HCT116 (cell line): ENCODE measurements around the gene KRTAP2-2. TPM values are rescaled to one million over a fixed set of nuclear protein-coding genes. Genes with fewer than 3 reads are reported as not detected.

Source experiments
- ATAC-seq: fragments of 200-7000 bp; cut with Tn5 transposase; 2 replicates; pipeline ENCODE4 v1.9.1; 2020; ENCODE audit warnings: mild to moderate bottlenecking, moderate library complexity
- BruUV-seq: library from RNA; stranded (reverse); fragments of 400-500 nt; replicated peaks from 2 replicates; lab custom pipeline; 2021; lab: Mats Ljungman, UMichigan
- CTCF ChIA-PET: fragments of 300-600 bp; sonication (Branson Sonifier 250); formaldehyde crosslinking; loops from one replicate; lab custom pipeline; 2021; ENCODE audit warnings: antibody characterized with exemption; lab: Charles Lee
- POLR2A ChIA-PET: fragments of 300-600, 350-600 bp; sonication (Branson Sonifier 250); formaldehyde crosslinking; loops from one replicate; lab custom pipeline; 2021; ENCODE audit warnings: antibody characterized with exemption; lab: Charles Lee
- RAD21 ChIA-PET, 2 experiments: fragments of 300-600 bp; sonication (Branson Sonifier 250); formaldehyde crosslinking; loops; one replicate each; lab custom pipeline; 2023; ENCODE audit warnings: low total read pairs in 2 of 2; ENCODE audit not compliant: uncharacterized antibody in 2 of 2, unreplicated experiment in 2 of 2, low non-redundant PET in 1 of 2; lab: Charles Lee
- DNase-seq: peaks from one replicate; pipeline ENCODE4 v3.0.0-alpha.2; 2010; ENCODE audit warnings: low read depth, low spot score
- H2AFZ ChIP-seq: fragments of 200-600 bp; shearing (Covaris generic), sonication (generic); 2 replicates; pipeline ENCODE4 v1.6.1; 2017; ENCODE audit warnings: low read depth, mixed run types, mixed read lengths, antibody characterized with exemption, low read length; ENCODE audit not compliant: poor library complexity, severe bottlenecking
- H3K27ac ChIP-seq: 2 replicates; pipeline ENCODE4 v1.5.1; 2012; ENCODE audit warnings: low read depth, low read length
- H3K27me3 ChIP-seq: fragments of 200-600 bp; sonication (generic); 2 replicates; pipeline ENCODE4 v1.6.1; 2016; ENCODE audit warnings: mixed run types, low read length, mixed read lengths; ENCODE audit not compliant: insufficient read depth
- H3K36me3 ChIP-seq, 2 experiments: fragments of 200-500 bp in 1 of 2; fragments of 200-600 bp in 1 of 2; sonication (Bioruptor generic) in 1 of 2; sonication (generic) in 1 of 2; 2 replicates each; pipeline versions ENCODE4 v1.5.1 to v1.6.1; 2014 to 2016; ENCODE audit warnings: low read length in 2 of 2, inconsistent platforms in 1 of 2, mixed read lengths in 1 of 2, mixed run types in 1 of 2; ENCODE audit not compliant: insufficient read depth in 2 of 2, control insufficient read depth in 1 of 2
- H3K4me1 ChIP-seq, 2 experiments: fragments of 200-600 bp in 1 of 2; sonication (generic) in 1 of 2; 2 replicates each; pipeline versions ENCODE4 v1.5.1 to v1.6.1; 2012 to 2017; ENCODE audit warnings: low read length in 2 of 2, inconsistent platforms in 1 of 2, mild to moderate bottlenecking in 1 of 2, mixed read lengths in 1 of 2, mixed run types in 1 of 2, moderate library complexity in 1 of 2; ENCODE audit not compliant: insufficient read depth in 2 of 2, control insufficient read depth in 1 of 2
- H3K4me2 ChIP-seq: fragments of 200-600 bp; sonication (generic); 2 replicates; pipeline ENCODE4 v1.6.1; 2017; ENCODE audit warnings: mixed run types, low read length, mixed read lengths
- H3K4me3 ChIP-seq, 2 experiments: fragments of 200-600 bp in 1 of 2; sonication (generic) in 1 of 2; replicated peaks in 1 of 2; 2 replicates each; pipeline ENCODE4 v1.5.1; 2011 to 2016; ENCODE audit warnings: low read length in 2 of 2, control low read depth in 1 of 2, low read depth in 1 of 2, mild to moderate bottlenecking in 1 of 2, mixed read lengths in 1 of 2, mixed run types in 1 of 2
- H3K79me2 ChIP-seq: fragments of 200-600 bp; sonication (generic); 2 replicates; pipeline ENCODE4 v1.6.1; 2017; ENCODE audit warnings: mild to moderate bottlenecking, mixed run types, low read length, moderate library complexity, mixed read lengths; ENCODE audit not compliant: insufficient read depth
- H3K9ac ChIP-seq: fragments of 200-600 bp; sonication (generic); 2 replicates; pipeline ENCODE4 v1.6.1; 2016; ENCODE audit warnings: low read length, mixed read lengths
- H3K9me2 ChIP-seq: fragments of 200-600 bp; sonication (generic), shearing (Covaris generic); 2 replicates; pipeline ENCODE4 v1.6.1; 2017; ENCODE audit warnings: mixed run types, mild to moderate bottlenecking, moderate library complexity; ENCODE audit not compliant: insufficient read depth
- H3K9me3 ChIP-seq, 2 experiments: fragments of 200-500 bp in 1 of 2; fragments of 200-600 bp in 1 of 2; sonication (Bioruptor generic) in 1 of 2; sonication (generic) in 1 of 2; 2 replicates each; pipeline ENCODE4 v1.6.1; 2014 to 2017; ENCODE audit warnings: low read length in 2 of 2, mixed read lengths in 2 of 2, inconsistent platforms in 1 of 2, low read depth in 1 of 2, mild to moderate bottlenecking in 1 of 2, mixed run types in 1 of 2, moderate library complexity in 1 of 2; ENCODE audit not compliant: control insufficient read depth in 1 of 2, insufficient read depth in 1 of 2
- H4K20me1 ChIP-seq: fragments of 200-600 bp; sonication (generic), shearing (Covaris generic); 2 replicates; pipeline ENCODE4 v1.6.1; 2017; ENCODE audit warnings: mixed run types, mild to moderate bottlenecking, moderate library complexity; ENCODE audit not compliant: insufficient read depth
- CBX3 ChIP-seq: IDR thresholded peaks from 2 replicates; pipeline ENCODE4 v1.6.1; 2012; ENCODE audit warnings: low read depth
- EGR1 ChIP-seq: IDR thresholded peaks from 2 replicates; pipeline ENCODE4 v1.6.1; 2012; ENCODE audit warnings: low read depth
- FOSL1 ChIP-seq: IDR thresholded peaks from 2 replicates; pipeline ENCODE4 v1.6.1; 2012; ENCODE audit warnings: low read depth
- JUND ChIP-seq: IDR thresholded peaks from 2 replicates; pipeline ENCODE4 v1.6.1; 2012
- POLR2A ChIP-seq: IDR thresholded peaks from 2 replicates; pipeline ENCODE4 v1.7.0; 2011; ENCODE audit warnings: borderline replicate concordance; ENCODE audit not compliant: insufficient read depth, insufficient read length; ENCODE audit errors: extremely low read depth
- SIN3A ChIP-seq: IDR thresholded peaks from 2 replicates; pipeline ENCODE4 v1.6.1; 2012; ENCODE audit warnings: low read depth
- SP1 ChIP-seq: IDR thresholded peaks from 2 replicates; pipeline ENCODE4 v1.6.1; 2012; ENCODE audit warnings: low read depth
- YY1 ChIP-seq: IDR thresholded peaks from 2 replicates; pipeline ENCODE4 v1.6.1; 2011; ENCODE audit warnings: low read length, low read depth, moderate library complexity, mild to moderate bottlenecking; ENCODE audit not compliant: insufficient replicate concordance; ENCODE audit errors: extremely low read depth
- ZBTB33 ChIP-seq: IDR thresholded peaks from 2 replicates; pipeline ENCODE4 v1.6.1; 2011; ENCODE audit warnings: mild to moderate bottlenecking, low read length, moderate library complexity; ENCODE audit not compliant: insufficient replicate concordance; ENCODE audit errors: extremely low read depth
- ZNF274 ChIP-seq: fragments of 200-500 bp; sonication (Bioruptor generic); IDR thresholded peaks from 2 replicates; pipeline ENCODE4 v1.6.1; 2014; ENCODE audit warnings: mild to moderate bottlenecking, low read depth, low read length, inconsistent platforms
- intact Hi-C: fragments of 100-400 bp; cut with micrococcal nuclease; formaldehyde crosslinking; loops from 2 replicates; pipeline ENCODE4 v1.10.0; 2022
- total RNA-seq: library from RNA; stranded (reverse); gene quantifications from one replicate; pipeline ENCODE4 v1.2.1, GENCODE V29; 2021; ENCODE audit not compliant: unreplicated experiment
- TF ChIP-seq, protein P1 (sequence below): IDR thresholded peaks from 2 replicates; pipeline ENCODE4 v1.6.1; 2012
- TF ChIP-seq, protein P2 (sequence below): IDR thresholded peaks from 2 replicates; pipeline ENCODE4 v1.6.1; 2012; ENCODE audit warnings: low read depth

KRTAP2-2 gene
- total RNA-seq, 1 experiment from 2014 or later = 1.2 TPM

- TF ChIP-seq JUND (no peak), ZBTB33 (no peak), YY1 (no peak), FOSL1 (no peak), CBX3 (no peak), SP1 (no peak), EGR1 (no peak), SIN3A (no peak), ZNF274 (no peak), POLR2A (no peak)
- TF ChIP-seq, protein P1, sequence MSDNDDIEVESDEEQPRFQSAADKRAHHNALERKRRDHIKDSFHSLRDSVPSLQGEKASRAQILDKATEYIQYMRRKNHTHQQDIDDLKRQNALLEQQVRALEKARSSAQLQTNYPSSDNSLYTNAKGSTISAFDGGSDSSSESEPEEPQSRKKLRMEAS = no peak
- TF ChIP-seq, protein P2, sequence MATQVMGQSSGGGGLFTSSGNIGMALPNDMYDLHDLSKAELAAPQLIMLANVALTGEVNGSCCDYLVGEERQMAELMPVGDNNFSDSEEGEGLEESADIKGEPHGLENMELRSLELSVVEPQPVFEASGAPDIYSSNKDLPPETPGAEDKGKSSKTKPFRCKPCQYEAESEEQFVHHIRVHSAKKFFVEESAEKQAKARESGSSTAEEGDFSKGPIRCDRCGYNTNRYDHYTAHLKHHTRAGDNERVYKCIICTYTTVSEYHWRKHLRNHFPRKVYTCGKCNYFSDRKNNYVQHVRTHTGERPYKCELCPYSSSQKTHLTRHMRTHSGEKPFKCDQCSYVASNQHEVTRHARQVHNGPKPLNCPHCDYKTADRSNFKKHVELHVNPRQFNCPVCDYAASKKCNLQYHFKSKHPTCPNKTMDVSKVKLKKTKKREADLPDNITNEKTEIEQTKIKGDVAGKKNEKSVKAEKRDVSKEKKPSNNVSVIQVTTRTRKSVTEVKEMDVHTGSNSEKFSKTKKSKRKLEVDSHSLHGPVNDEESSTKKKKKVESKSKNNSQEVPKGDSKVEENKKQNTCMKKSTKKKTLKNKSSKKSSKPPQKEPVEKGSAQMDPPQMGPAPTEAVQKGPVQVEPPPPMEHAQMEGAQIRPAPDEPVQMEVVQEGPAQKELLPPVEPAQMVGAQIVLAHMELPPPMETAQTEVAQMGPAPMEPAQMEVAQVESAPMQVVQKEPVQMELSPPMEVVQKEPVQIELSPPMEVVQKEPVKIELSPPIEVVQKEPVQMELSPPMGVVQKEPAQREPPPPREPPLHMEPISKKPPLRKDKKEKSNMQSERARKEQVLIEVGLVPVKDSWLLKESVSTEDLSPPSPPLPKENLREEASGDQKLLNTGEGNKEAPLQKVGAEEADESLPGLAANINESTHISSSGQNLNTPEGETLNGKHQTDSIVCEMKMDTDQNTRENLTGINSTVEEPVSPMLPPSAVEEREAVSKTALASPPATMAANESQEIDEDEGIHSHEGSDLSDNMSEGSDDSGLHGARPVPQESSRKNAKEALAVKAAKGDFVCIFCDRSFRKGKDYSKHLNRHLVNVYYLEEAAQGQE = no peak
- CTCF ChIA-PET = no interaction called here
- H3K9ac ChIP-seq = peak overlapping the region; percentile 22; the same call in 1 of the 2 replicates
- no peak overlapping the region for H3K4me3 ChIP-seq
- H3K4me1 ChIP-seq = peaks cover 13 to 70% of the 10 kb centered on the region in 2 experiments
- intact Hi-C loops = no loop called here
- RAD21 ChIA-PET = no interaction called here
- POLR2A ChIA-PET = no interaction called here
- H3K27ac ChIP-seq = no peak overlapping the region; the same call in 1 of the 2 replicates
- ATAC-seq (no peak), DNase-seq (no peak)
- no peaks in the 10 kb centered on the region; the same call in 1 of the 2 replicates for H3K79me2 ChIP-seq
- H3K9me3 ChIP-seq = no peaks in the 10 kb centered on the region; a peak in 1 of 4 replicates
- no peaks in the 10 kb centered on the region for H4K20me1 ChIP-seq
- no peaks in the 10 kb centered on the region for H3K9me2 ChIP-seq
- BruUV-seq = TSS peak; percentile 11
- H3K4me2 ChIP-seq = peak overlapping the region; percentile 12; the same call in 1 of the 2 replicates
- no peak overlapping the region for H2AFZ ChIP-seq
- H3K27me3 ChIP-seq = no peaks in the 10 kb centered on the region
- peaks cover 0 to 37% of the 10 kb centered on the region in 2 experiments; a peak in 2 of 4 replicates for H3K36me3 ChIP-seq
Observed at GRCh38 chr17:41067281-41067680, 12.3 kb upstream of the KRTAP2-2 start.
